ENCODE data around the gene C2orf76. TPM values are rescaled to one million over a fixed set of nuclear protein-coding genes. Genes with fewer than 3 reads are reported as not detected.
"Not testable (repeated sequence)": the region's sequence is repeated elsewhere in the genome, so short reads cannot be mapped to it uniquely, and the experiment has no call there.

C2orf76 gene
- total and polyA plus RNA-seq, 3 experiments from 2014 or later, result 16.5 to 24.7 (median 19.6) TPM

GRCh38 chr2:119384971-119385370 is 18.3 kb upstream of the C2orf76 start:
- H3K36me3 ChIP-seq (ENCODE audit: insufficient read depth, low read length), result no peaks in the 10 kb centered on the region

GRCh38 chr2:119383410-119384140 is 16.9 kb upstream of the C2orf76 start:
- H3K27me3 Mint-ChIP-seq, result peaks cover 5 to 31% of the 10 kb centered on the region in 2 donors
- Histone ChIP-seq H3K27me3 (ENCODE audit: insufficient read depth, low read length, poor library complexity, severe bottlenecking) (no peaks in the 10 kb centered on the region), H3K9me3 (ENCODE audit: low read length) (no peaks in the 10 kb centered on the region), H3K4me1 (ENCODE audit: insufficient read depth, low read length) (no peaks in the 10 kb centered on the region), H3K27ac (ENCODE audit: low read depth, low read length) (no peak overlapping the region), H3K36me3 (ENCODE audit: insufficient read depth, low read length) (no peaks in the 10 kb centered on the region), H3K4me3 (ENCODE audit: low read length) (no peak overlapping the region)
- no peaks in the 10 kb centered on the region for H3K4me1 Mint-ChIP-seq
- DNase-seq, result no peak
- peak overlapping the region in 2 of 8 donors; percentile 17 to 46 for H3K27ac Mint-ChIP-seq
- ChIA-PET CTCF (no interaction called here), POLR2A (no interaction called here)
- no peak overlapping the region for H3K4me3 Mint-ChIP-seq
- no peaks in the 10 kb centered on the region for H3K36me3 Mint-ChIP-seq
- H3K9me3 Mint-ChIP-seq, result no peaks in the 10 kb centered on the region

More at GRCh38 chr2:119384971-119385370, 18.3 kb upstream of the C2orf76 start:
- ChIA-PET CTCF (no interaction called here), POLR2A (no interaction called here)
- no peaks in the 10 kb centered on the region for H3K27me3 ChIP-seq (ENCODE audit: insufficient read depth, low read length, poor library complexity, severe bottlenecking)
- Mint-ChIP-seq H3K4me3 (no peak overlapping the region), H3K27ac (no peak overlapping the region), H3K27me3 (peaks cover 5 to 39% of the 10 kb centered on the region in 2 donors), H3K4me1 (no peaks in the 10 kb centered on the region), H3K36me3 (no peaks in the 10 kb centered on the region), H3K9me3 (no peaks in the 10 kb centered on the region)
- DNase-seq, result no peak
- H3K9me3 ChIP-seq (ENCODE audit: low read length), result no peaks in the 10 kb centered on the region
- no peak overlapping the region for H3K27ac ChIP-seq (ENCODE audit: low read depth, low read length)
- H3K4me3 ChIP-seq (ENCODE audit: low read length), result no peak overlapping the region
- H3K4me1 ChIP-seq (ENCODE audit: insufficient read depth, low read length), result no peaks in the 10 kb centered on the region

DNA sequence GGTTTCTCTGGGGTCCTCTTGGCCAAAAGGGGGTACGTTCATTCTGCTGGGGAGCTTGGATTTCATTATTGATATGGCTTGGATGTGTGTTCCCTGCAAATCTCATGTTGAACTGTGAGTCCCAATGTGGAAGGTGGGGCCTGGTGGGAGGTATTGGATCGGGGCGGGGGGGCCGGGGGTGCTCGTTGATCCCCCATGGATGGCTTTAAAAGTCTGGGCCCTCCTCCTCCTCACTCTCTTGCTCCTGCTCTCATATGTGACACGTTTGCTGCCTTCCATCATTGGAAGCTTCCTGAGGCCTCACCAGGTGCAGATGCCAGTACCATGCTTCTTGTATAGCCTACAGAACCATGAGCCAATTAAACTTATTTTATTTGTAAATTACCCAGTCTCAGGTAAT is 11.9 kb upstream of the C2orf76 start:
- Mint-ChIP-seq H3K27me3 (no peaks in the 10 kb centered on the region), H3K9me3 (peaks cover 4 to 11% (median 8%) of the 10 kb centered on the region in 5 donors), H3K27ac (peak overlapping the region in 1 of 8 donors; percentile 21), H3K36me3 (peaks cover 16 to 18% (median 16%) of the 10 kb centered on the region in 3 donors), H3K4me3 (no peak overlapping the region), H3K4me1 (no peaks in the 10 kb centered on the region)
- no peak overlapping the region for H3K27ac ChIP-seq (ENCODE audit: low read depth, low read length)
- H3K9me3 ChIP-seq (ENCODE audit: low read length), result no peaks in the 10 kb centered on the region
- ChIA-PET CTCF (no interaction called here), POLR2A (no interaction called here)
- H3K27me3 ChIP-seq (ENCODE audit: insufficient read depth, low read length, poor library complexity, severe bottlenecking), result no peaks in the 10 kb centered on the region
- no peaks in the 10 kb centered on the region for H3K4me1 ChIP-seq (ENCODE audit: insufficient read depth, low read length)
- no peak overlapping the region for H3K4me3 ChIP-seq (ENCODE audit: low read length)
- DNase-seq, result no peak
- no peaks in the 10 kb centered on the region for H3K36me3 ChIP-seq (ENCODE audit: insufficient read depth, low read length)

- H3K4me3 Mint-ChIP-seq, result no peak overlapping the region
- Histone ChIP-seq H3K27ac (ENCODE audit: low read depth, low read length) (no peak overlapping the region), H3K36me3 (ENCODE audit: insufficient read depth, low read length) (peaks cover under 1% of the 10 kb centered on the region), H3K4me3 (ENCODE audit: low read length) (no peak overlapping the region), H3K27me3 (ENCODE audit: insufficient read depth, low read length, poor library complexity, severe bottlenecking) (no peaks in the 10 kb centered on the region), H3K4me1 (ENCODE audit: insufficient read depth, low read length) (no peaks in the 10 kb centered on the region), H3K9me3 (ENCODE audit: low read length) (no peaks in the 10 kb centered on the region)
- peaks cover 6 to 13% (median 8%) of the 10 kb centered on the region in 5 donors for H3K9me3 Mint-ChIP-seq
- ChIA-PET POLR2A (no interaction called here), CTCF (no interaction called here)
- peaks cover 21 to 24% (median 22%) of the 10 kb centered on the region in 3 donors for H3K36me3 Mint-ChIP-seq
- H3K27me3 Mint-ChIP-seq, result no peaks in the 10 kb centered on the region
- H3K27ac Mint-ChIP-seq, result no peak overlapping the region
- no peaks in the 10 kb centered on the region for H3K4me1 Mint-ChIP-seq
- DNase-seq, result no peak
Observed at GRCh38 chr2:119377993-119378345, 11.3 kb upstream of the C2orf76 start.

DNA sequence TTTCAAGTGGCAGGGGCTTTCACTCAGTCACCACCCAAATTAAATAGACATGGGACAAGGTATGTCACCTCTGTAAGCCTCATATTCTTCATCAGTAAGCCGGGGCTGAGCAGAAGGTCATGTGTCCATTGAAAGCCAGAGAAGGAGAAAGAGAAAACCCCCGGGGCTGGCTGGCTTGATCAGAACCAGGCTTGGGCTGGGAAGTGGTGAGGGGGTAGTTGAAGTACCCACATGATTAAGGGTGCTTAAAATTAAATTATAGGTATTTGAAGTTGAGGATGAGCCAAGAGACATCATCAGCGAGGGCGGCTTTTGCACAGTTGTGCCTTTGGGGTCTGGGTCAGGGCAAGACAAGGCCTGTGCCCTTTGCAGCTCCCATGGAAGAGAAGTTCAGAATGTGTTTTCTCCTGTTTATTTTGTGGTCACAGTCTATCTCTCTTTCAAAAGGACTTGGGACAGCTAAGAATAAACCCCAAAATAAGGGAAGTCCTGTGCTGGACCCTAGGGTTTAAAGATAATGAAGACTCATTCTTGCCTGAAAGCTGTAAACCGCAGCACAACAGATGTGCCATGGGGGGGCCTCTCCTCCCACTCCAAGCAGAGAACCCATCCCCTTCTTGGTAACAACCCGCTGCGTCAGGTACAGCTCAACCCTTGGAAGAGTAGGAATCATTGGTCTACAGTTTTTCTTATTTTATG is 10.8 kb upstream of the C2orf76 start:
- Histone ChIP-seq H3K27ac (ENCODE audit: low read depth, low read length) (no peak overlapping the region), H3K9me3 (ENCODE audit: low read length) (no peaks in the 10 kb centered on the region), H3K27me3 (ENCODE audit: insufficient read depth, low read length, poor library complexity, severe bottlenecking) (no peaks in the 10 kb centered on the region), H3K36me3 (ENCODE audit: insufficient read depth, low read length) (peaks cover 6% of the 10 kb centered on the region), H3K4me1 (ENCODE audit: insufficient read depth, low read length) (no peaks in the 10 kb centered on the region), H3K4me3 (ENCODE audit: low read length) (no peak overlapping the region)
- Mint-ChIP-seq H3K27ac (no peak overlapping the region), H3K4me3 (no peak overlapping the region), H3K9me3 (peaks cover 6 to 13% (median 8%) of the 10 kb centered on the region in 5 donors), H3K36me3 (peaks cover 27 to 29% (median 27%) of the 10 kb centered on the region in 3 donors), H3K4me1 (no peaks in the 10 kb centered on the region), H3K27me3 (no peaks in the 10 kb centered on the region)
- CTCF ChIA-PET, result no interaction called here
- POLR2A ChIA-PET, result no interaction called here
- DNase-seq, result no peak

DNA sequence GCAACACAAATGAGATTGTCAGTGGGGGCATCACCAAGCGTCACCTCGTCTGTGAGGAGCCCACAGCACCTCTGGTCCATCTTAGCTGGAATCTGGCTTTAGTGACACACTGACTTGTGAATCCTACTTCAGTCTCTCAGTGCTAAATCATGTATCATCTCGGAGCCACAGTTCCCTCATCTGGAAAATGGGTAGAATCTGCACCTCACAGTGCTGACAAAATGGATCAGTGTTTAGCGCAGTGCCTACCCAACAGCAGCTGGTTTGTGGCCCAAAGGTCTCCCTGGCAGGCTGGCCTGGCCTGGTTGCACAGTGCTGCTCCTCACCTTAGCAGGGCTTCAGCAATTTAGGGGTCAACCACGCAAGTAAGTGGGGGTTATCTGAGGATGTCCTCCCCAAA is 10.2 kb upstream of the C2orf76 start:
- Histone ChIP-seq H3K27me3 (ENCODE audit: insufficient read depth, low read length, poor library complexity, severe bottlenecking) (no peaks in the 10 kb centered on the region), H3K36me3 (ENCODE audit: insufficient read depth, low read length) (peaks cover 12% of the 10 kb centered on the region), H3K9me3 (ENCODE audit: low read length) (no peaks in the 10 kb centered on the region), H3K4me3 (ENCODE audit: low read length) (no peak overlapping the region), H3K4me1 (ENCODE audit: insufficient read depth, low read length) (no peaks in the 10 kb centered on the region), H3K27ac (ENCODE audit: low read depth, low read length) (no peak overlapping the region)
- Mint-ChIP-seq H3K36me3 (peaks cover 31 to 36% (median 34%) of the 10 kb centered on the region in 3 donors), H3K27ac (no peak overlapping the region), H3K4me3 (no peak overlapping the region), H3K4me1 (no peaks in the 10 kb centered on the region), H3K9me3 (peaks cover 6 to 13% (median 8%) of the 10 kb centered on the region in 5 donors), H3K27me3 (no peaks in the 10 kb centered on the region)
- ChIA-PET POLR2A (no interaction called here), CTCF (no interaction called here)
- DNase-seq, result no peak

- POLR2A ChIA-PET; CTCF ChIA-PET; H3K27ac Mint-ChIP-seq; H3K4me3 ChIP-seq (ENCODE audit: low read length); H3K4me3 Mint-ChIP-seq; H3K4me1 ChIP-seq (ENCODE audit: insufficient read depth, low read length); DNase-seq; H3K27ac ChIP-seq (ENCODE audit: low read depth, low read length); H3K4me1 Mint-ChIP-seq; H3K9me3 ChIP-seq (ENCODE audit: low read length); H3K27me3 ChIP-seq (ENCODE audit: insufficient read depth, low read length, poor library complexity, severe bottlenecking); H3K27me3 Mint-ChIP-seq: not testable (repeated sequence)
- peaks cover 35 to 38% (median 37%) of the 10 kb centered on the region in 3 donors for H3K36me3 Mint-ChIP-seq
- peaks cover 6 to 13% (median 8%) of the 10 kb centered on the region in 5 donors for H3K9me3 Mint-ChIP-seq
- peaks cover 13% of the 10 kb centered on the region for H3K36me3 ChIP-seq (ENCODE audit: insufficient read depth, low read length)
Observed at GRCh38 chr2:119376406-119376805, 9.8 kb upstream of the C2orf76 start.

DNA sequence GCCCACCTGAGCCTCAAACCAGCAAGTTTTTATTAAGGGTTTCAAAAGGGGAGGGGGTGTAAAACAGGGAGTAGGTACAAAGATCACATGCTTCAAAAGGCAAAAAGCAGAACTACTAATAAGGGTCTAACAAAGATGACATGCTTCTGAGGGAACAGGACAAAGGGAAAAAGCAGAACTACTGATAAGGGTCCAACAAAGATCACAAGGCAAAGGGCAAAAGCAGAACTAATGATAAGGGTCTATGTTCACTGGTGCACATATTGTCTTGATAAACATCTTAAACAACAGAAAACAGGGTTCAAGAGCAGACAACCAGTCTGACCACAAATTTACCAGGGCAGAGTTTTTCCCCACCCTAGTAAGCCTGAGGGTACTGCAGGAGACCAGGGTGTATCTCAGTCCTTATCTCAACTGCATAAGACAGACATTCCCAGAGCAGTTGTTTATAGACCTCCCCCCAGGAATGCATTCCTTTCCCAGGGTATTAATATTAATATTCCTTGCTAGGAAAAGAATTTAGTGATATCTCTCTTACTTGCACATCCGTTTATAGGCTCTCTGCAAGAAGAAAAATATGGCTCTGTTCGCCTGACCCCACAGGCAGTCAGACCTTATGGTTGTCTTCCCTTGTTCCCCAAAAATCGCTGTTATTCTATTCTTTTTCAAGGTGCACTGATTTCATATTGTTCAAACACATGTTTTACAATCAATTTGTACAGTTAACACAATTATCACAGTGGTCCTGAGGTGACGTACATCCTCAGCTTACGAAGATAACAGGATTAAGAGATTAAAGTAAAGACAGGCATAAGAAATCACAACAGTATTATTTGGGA is 7.5 kb upstream of the C2orf76 start:
- H3K27ac ChIP-seq (ENCODE audit: low read depth, low read length); H3K27me3 ChIP-seq (ENCODE audit: insufficient read depth, low read length, poor library complexity, severe bottlenecking); H3K4me1 Mint-ChIP-seq; H3K9me3 ChIP-seq (ENCODE audit: low read length); DNase-seq; H3K4me1 ChIP-seq (ENCODE audit: insufficient read depth, low read length); POLR2A ChIA-PET; H3K4me3 ChIP-seq (ENCODE audit: low read length); CTCF ChIA-PET; H3K27me3 Mint-ChIP-seq; H3K4me3 Mint-ChIP-seq: not testable (repeated sequence)
- Mint-ChIP-seq H3K36me3 (peaks cover 40 to 58% (median 44%) of the 10 kb centered on the region in 3 donors), H3K9me3 (peaks cover 6 to 13% (median 8%) of the 10 kb centered on the region in 5 donors), H3K27ac (peak overlapping the region in 1 of 8 donors; percentile 11)
- peaks cover 21% of the 10 kb centered on the region for H3K36me3 ChIP-seq (ENCODE audit: insufficient read depth, low read length)
